ENCODE data around the gene CDH4. TPM values are rescaled to one million over a fixed set of nuclear protein-coding genes. Genes with fewer than 3 reads are reported as not detected.

Gene CDH4
- total RNA-seq, 1 donor from 2014 or later, result 8.9 TPM

- Mint-ChIP-seq H3K9me3 (no peaks in the 10 kb centered on the region), H3K4me1 (no peaks in the 10 kb centered on the region), H3K27me3 (ENCODE audit: low read depth) (no peaks in the 10 kb centered on the region), H3K27ac (ENCODE audit: unreplicated experiment) (no peak overlapping the region), H3K36me3 (ENCODE audit: low read depth) (no peaks in the 10 kb centered on the region), H3K4me3 (no peak overlapping the region)
- DNase-seq (ENCODE audit: low read depth, low spot score), result no peak
- no peak for TF ChIP-seq CTCF (conservative IDR thresholded peaks at IDR 0.05)
Measured at GRCh38 chr20:61814244-61814643, 562.2 kb downstream of the CDH4 start.

GRCh38 chr20:61814726-61815125 is 562.7 kb downstream of the CDH4 start:
- Mint-ChIP-seq H3K9me3 (no peaks in the 10 kb centered on the region), H3K36me3 (ENCODE audit: low read depth) (no peaks in the 10 kb centered on the region), H3K4me1 (no peaks in the 10 kb centered on the region), H3K4me3 (no peak overlapping the region), H3K27me3 (ENCODE audit: low read depth) (no peaks in the 10 kb centered on the region), H3K27ac (ENCODE audit: unreplicated experiment) (no peak overlapping the region)
- TF ChIP-seq CTCF (conservative IDR thresholded peaks at IDR 0.05), result no peak
- no peak for DNase-seq (ENCODE audit: low read depth, low spot score)

- Mint-ChIP-seq H3K36me3 (ENCODE audit: low read depth) (no peaks in the 10 kb centered on the region), H3K4me1 (no peaks in the 10 kb centered on the region), H3K27ac (ENCODE audit: unreplicated experiment) (no peak overlapping the region), H3K9me3 (no peaks in the 10 kb centered on the region), H3K27me3 (ENCODE audit: low read depth) (no peaks in the 10 kb centered on the region), H3K4me3 (no peak overlapping the region)
- DNase-seq (ENCODE audit: low read depth, low spot score), result no peak
- TF ChIP-seq CTCF (conservative IDR thresholded peaks at IDR 0.05), result no peak
Measured at GRCh38 chr20:61815176-61815575, 563.1 kb downstream of the CDH4 start.

GRCh38 chr20:61815678-61816077 is 563.6 kb downstream of the CDH4 start:
- Mint-ChIP-seq H3K36me3 (ENCODE audit: low read depth) (no peaks in the 10 kb centered on the region), H3K4me1 (no peaks in the 10 kb centered on the region), H3K27me3 (ENCODE audit: low read depth) (no peaks in the 10 kb centered on the region), H3K27ac (ENCODE audit: unreplicated experiment) (no peak overlapping the region), H3K4me3 (no peak overlapping the region), H3K9me3 (no peaks in the 10 kb centered on the region)
- no peak for TF ChIP-seq CTCF (conservative IDR thresholded peaks at IDR 0.05)
- no peak for DNase-seq (ENCODE audit: low read depth, low spot score)

- DNase-seq (ENCODE audit: low read depth, low spot score), result no peak
- Mint-ChIP-seq H3K36me3 (ENCODE audit: low read depth) (no peaks in the 10 kb centered on the region), H3K27ac (ENCODE audit: unreplicated experiment) (no peak overlapping the region), H3K9me3 (no peaks in the 10 kb centered on the region), H3K27me3 (ENCODE audit: low read depth) (no peaks in the 10 kb centered on the region), H3K4me3 (no peak overlapping the region), H3K4me1 (no peaks in the 10 kb centered on the region)
- no peak for TF ChIP-seq CTCF (conservative IDR thresholded peaks at IDR 0.05)
Measured at GRCh38 chr20:61816606-61817460, 564.8 kb downstream of the CDH4 start.

Measured in neural crest cell (in vitro differentiated cells).